HS-27A (cell line): ENCODE data around the gene FAM50B.

Experiments used
- DNase-seq: peaks from one replicate; pipeline ENCODE4 v3.0.0-alpha.2; 2012; ENCODE audit warnings: low read depth, missing footprints

FAM50B gene

DNA sequence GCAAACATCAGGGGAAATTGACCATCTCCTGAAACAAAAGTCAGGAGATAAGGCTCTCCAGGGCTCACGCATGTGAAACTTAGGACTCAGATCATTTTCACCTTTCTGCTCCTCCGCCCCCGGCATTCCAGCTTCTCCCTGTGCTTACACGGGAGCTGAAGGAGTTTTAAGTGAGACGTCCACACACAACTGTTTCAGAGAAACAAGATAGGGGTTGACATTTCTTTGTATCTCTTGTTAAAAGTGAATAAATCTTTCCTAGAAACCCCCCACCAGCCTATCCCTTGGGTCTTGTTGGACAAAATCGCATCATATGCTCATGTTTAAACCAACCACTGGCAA is 46.1 kb downstream of the FAM50B start:
- DNase-seq: no peak

DNA sequence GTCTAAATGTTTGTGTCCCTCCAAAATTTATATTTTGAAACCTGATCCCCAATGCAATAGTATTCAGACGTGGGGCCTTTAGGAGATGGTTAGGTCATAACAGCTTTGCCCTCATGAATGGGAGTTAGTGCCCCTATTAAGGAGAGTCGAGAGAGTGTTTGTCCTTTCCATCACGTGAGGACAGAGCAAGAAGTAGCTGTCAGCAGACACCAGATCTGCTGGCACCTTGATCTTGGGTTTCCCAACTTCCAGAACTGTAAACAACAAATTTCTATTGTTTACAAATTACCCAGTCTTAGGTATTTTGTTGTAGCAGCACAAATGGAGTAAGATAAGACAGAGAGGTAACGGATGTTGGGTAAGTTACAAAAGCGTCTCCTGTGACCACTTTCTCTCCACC is 46.6 kb downstream of the FAM50B start:
- no peak for DNase-seq

DNA sequence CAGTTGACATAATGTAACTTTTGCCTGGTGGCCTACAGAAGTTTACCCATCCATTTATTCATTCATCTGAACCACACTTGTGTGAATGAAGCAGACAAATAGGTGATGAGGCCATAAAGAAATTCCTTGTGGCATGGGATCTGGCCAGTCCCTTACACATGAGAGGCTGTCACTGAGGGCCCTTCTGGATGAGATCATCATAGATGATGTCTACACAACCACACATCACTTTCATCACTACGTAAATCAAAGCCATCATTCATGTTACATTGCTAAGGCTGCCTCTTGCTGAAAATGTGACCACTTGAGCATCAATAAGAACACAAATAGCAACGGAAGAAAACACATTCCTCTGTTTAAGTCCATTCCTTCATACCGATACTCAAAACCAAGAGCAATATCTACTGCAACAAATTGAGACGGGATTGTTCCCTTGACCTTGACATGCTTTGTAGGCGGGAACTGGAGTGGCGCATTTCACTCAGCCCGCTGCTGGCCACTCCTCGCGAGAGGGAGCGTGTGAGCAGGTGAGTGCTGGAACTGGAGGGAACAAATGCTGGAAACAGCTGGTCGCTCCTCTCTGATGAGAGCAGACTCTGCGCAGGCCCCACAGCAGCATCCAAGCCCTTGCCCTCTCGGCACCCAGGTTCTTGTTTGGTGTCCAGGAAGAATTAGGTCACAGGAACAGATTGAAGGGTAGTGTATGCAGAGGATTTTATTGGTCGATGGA is 49.3 kb downstream of the FAM50B start:
- no peak for DNase-seq

DNA sequence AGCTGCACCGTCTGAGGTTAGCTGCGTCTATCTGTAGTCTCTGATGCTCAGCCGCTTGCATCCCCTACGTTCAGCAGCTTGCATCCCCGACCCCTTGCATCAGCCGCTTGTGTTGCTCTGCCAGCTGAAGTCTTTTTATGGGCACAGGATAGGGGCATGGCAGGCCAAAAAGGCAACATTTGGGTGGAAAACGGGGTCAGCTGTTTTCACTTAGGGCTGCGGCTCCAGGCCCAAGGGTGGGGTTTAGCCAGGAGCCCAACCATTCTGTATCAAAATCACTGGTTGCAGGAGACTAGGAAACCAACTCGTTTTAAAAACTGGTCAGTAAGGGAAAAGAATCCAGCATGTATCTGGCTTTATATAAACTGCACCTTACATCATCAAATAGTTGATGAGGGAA is 49.9 kb downstream of the FAM50B start:
- DNase-seq: no peak

DNA sequence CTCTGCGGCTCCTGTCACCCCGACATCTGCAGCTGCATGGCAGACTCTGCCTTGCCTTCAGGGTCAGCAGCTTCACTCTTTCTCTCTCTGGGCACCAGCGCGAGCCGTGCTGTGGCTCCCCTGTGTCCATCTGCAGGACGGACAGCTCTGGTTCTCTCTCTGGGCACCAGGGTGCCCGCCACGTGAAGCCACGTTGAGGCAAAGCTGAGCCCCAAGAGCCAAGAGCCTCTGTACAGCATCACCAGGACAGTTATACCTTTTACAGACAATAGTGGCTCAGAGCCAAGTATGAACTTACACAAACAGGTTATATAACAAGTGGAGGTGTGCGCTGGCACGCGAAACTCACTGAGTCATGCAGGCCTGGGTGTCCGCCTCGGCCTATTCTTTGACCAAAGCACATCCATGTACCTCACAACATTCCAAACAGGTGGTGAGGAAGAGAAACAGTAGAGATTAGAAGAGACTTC is 50.8 kb downstream of the FAM50B start:
- DNase-seq: no peak
